ENCODE measurements around the gene PPBP. TPM values are rescaled to one million over a fixed set of nuclear protein-coding genes. Genes with fewer than 3 reads are reported as not detected.

PPBP gene
- total RNA-seq, 3 donors from 2014 or later, result 1.3 to 2.0 (median 1.3) TPM

DNA sequence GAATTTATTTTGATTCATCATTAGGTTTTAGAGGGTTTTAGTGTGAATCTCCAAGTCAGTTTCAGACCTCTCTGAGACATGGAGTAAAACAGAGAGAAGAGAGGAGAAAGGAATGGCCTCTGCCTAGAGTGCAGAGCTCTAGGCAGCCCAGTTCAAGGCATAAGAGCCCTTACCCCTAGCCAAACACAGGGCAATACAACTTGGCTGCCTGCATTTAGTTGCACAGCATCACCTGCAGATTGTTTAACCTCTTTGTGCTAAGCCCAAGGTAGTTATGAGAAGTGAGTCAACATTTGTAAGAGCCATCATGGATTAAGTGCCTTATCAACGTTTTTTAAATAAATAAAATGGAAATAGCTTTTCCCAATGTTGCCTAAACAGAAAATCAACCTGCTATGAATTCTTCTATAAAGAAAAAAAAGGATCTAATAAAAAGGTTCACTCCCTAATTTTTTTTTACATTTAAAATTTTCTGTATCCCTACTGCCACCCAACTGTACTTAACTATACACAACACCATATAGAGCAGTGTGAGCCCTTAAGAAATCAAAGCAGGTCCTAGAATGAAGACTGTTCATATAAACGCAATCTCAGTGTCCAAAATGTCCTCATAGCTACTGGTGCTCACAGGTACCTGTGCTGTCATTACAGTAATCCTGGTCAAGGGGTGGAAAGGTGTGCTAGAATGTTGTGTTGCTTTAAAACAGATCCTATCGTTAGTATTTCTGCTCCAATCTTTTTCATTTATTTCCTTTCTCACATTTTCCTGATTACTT lies 42.1 kb downstream of the PPBP start:
- Histone ChIP-seq H3K4me1 (no peaks in the 10 kb centered on the region), H3K27me3 (peaks cover 0 to 12% of the 10 kb centered on the region in 2 donors), H3K9me3 (no peaks in the 10 kb centered on the region), H3K4me3 (no peak overlapping the region), H3K27ac (no peak overlapping the region), H3K36me3 (no peaks in the 10 kb centered on the region)
- no peak for DNase-seq (ENCODE audit: low spot score in 2 of 2)
- intact Hi-C loops (cut with DNase I; ENCODE audit: low total_unique reads), result no loop called here
- TF ChIP-seq POLR2AphosphoS5 (IDR thresholded peaks at IDR 0.05) (no peak), POLR2A (IDR thresholded peaks at IDR 0.05) (no peak)
- TF ChIP-seq, protein P1, sequence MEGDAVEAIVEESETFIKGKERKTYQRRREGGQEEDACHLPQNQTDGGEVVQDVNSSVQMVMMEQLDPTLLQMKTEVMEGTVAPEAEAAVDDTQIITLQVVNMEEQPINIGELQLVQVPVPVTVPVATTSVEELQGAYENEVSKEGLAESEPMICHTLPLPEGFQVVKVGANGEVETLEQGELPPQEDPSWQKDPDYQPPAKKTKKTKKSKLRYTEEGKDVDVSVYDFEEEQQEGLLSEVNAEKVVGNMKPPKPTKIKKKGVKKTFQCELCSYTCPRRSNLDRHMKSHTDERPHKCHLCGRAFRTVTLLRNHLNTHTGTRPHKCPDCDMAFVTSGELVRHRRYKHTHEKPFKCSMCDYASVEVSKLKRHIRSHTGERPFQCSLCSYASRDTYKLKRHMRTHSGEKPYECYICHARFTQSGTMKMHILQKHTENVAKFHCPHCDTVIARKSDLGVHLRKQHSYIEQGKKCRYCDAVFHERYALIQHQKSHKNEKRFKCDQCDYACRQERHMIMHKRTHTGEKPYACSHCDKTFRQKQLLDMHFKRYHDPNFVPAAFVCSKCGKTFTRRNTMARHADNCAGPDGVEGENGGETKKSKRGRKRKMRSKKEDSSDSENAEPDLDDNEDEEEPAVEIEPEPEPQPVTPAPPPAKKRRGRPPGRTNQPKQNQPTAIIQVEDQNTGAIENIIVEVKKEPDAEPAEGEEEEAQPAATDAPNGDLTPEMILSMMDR (IDR thresholded peaks at IDR 0.05), result no peak

DNA sequence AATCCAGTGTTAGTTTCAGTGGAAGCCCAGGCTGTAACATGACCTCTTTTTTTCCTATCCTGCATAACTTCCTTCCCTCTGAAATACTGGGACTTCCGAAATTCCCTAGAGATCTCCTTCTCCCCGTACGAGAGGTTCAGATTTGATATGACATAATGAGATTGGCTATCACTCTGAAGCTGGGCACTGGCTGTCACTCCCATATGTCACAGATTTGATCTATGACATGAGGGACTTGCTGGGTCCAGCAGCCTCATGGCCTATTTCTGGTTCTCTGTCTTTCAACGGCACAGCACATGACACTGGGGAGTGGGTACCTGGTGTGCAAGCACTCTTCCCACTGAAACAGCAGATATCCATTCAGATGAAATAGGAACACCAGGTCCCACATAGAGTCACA lies 42.9 kb downstream of the PPBP start:
- no peak overlapping the region for H3K4me3 ChIP-seq
- DNase-seq (ENCODE audit: low spot score in 2 of 2), result no peak
- TF ChIP-seq, protein P1 (IDR thresholded peaks at IDR 0.05), result no peak
- TF ChIP-seq POLR2AphosphoS5 (IDR thresholded peaks at IDR 0.05), result no peak
- no peak for TF ChIP-seq POLR2A (IDR thresholded peaks at IDR 0.05)
- peaks cover 0 to 12% of the 10 kb centered on the region in 2 donors for H3K27me3 ChIP-seq
- intact Hi-C loops (cut with DNase I; ENCODE audit: low total_unique reads), result no loop called here
- H3K36me3 ChIP-seq, result no peaks in the 10 kb centered on the region
- no peaks in the 10 kb centered on the region for H3K4me1 ChIP-seq
- no peak overlapping the region for H3K27ac ChIP-seq
- H3K9me3 ChIP-seq, result no peaks in the 10 kb centered on the region

- DNase-seq (ENCODE audit: low spot score in 2 of 2), result peak in 1 of 2 donors; percentile 17
- Histone ChIP-seq H3K4me3 (peak overlapping the region in 2 of 3 donors; percentile 46 to 63), H3K9me3 (no peaks in the 10 kb centered on the region), H3K27me3 (peaks cover 0 to 12% of the 10 kb centered on the region in 2 donors), H3K36me3 (no peaks in the 10 kb centered on the region), H3K27ac (no peak overlapping the region), H3K4me1 (no peaks in the 10 kb centered on the region)
- intact Hi-C loops (cut with DNase I; ENCODE audit: low total_unique reads), result no loop called here
- TF ChIP-seq POLR2AphosphoS5 (IDR thresholded peaks at IDR 0.05) (no peak), POLR2A (IDR thresholded peaks at IDR 0.05) (no peak)
- TF ChIP-seq, protein P1 (IDR thresholded peaks at IDR 0.05), result no peak
Observed at GRCh38 chr4:73944061-73944875, 43.7 kb downstream of the PPBP start.

GRCh38 chr4:73943555-73943954 lies 44.4 kb downstream of the PPBP start:
- H3K27me3 ChIP-seq, result peaks cover 0 to 12% of the 10 kb centered on the region in 2 donors
- no peak for DNase-seq (ENCODE audit: low spot score in 2 of 2)
- H3K27ac ChIP-seq, result no peak overlapping the region
- H3K9me3 ChIP-seq, result no peaks in the 10 kb centered on the region
- H3K4me3 ChIP-seq, result no peak overlapping the region
- TF ChIP-seq, protein P1 (IDR thresholded peaks at IDR 0.05), result no peak
- TF ChIP-seq POLR2AphosphoS5 (IDR thresholded peaks at IDR 0.05) (no peak), POLR2A (IDR thresholded peaks at IDR 0.05) (no peak)
- intact Hi-C loops (cut with DNase I; ENCODE audit: low total_unique reads), result no loop called here
- H3K36me3 ChIP-seq, result no peaks in the 10 kb centered on the region
- H3K4me1 ChIP-seq, result no peaks in the 10 kb centered on the region

GRCh38 chr4:73936969-73937368 lies 51.0 kb downstream of the PPBP start:
- TF ChIP-seq, protein P1 (IDR thresholded peaks at IDR 0.05), result no peak
- TF ChIP-seq POLR2AphosphoS5 (IDR thresholded peaks at IDR 0.05), result no peak
- no peak for TF ChIP-seq POLR2A (IDR thresholded peaks at IDR 0.05)
- no peak overlapping the region for H3K27ac ChIP-seq
- intact Hi-C loops (cut with DNase I; ENCODE audit: low total_unique reads), result no loop called here
- no peaks in the 10 kb centered on the region for H3K9me3 ChIP-seq
- no peak for DNase-seq (ENCODE audit: low spot score in 2 of 2)
- no peaks in the 10 kb centered on the region for H3K4me1 ChIP-seq
- H3K4me3 ChIP-seq, result no peak overlapping the region
- no peaks in the 10 kb centered on the region for H3K27me3 ChIP-seq
- H3K36me3 ChIP-seq, result no peaks in the 10 kb centered on the region
